C4-2B (cell line): ENCODE results near the gene ANKRD53.

Source experiments
- CTCF ChIP-seq: fragments of 450-650 bp; conservative IDR thresholded peaks from 2 replicates; pipeline ENCODE4 v1.5.1; 2017; ENCODE audit warnings: mild to moderate bottlenecking
- ZFX ChIP-seq: fragments of 450-650 bp; IDR thresholded peaks from 2 replicates; pipeline ENCODE4 v1.6.1; 2017

GRCh38 chr2:70935468-70936164 lies 42.8 kb upstream of the ANKRD53 start, which contains the start of gene ATP6V1B1:
- TF ChIP-seq CTCF = no peak
- no peak for TF ChIP-seq ZFX
